CD4-positive, alpha-beta T cell treated with Interleukin-17A for 1 hour (primary cell): Measurements from ENCODE around the gene SARDH.

Source experiments
- DNase-seq: peaks from one replicate; pipeline ENCODE4 v3.0.0-alpha.2; 2020

SARDH gene, protein sequence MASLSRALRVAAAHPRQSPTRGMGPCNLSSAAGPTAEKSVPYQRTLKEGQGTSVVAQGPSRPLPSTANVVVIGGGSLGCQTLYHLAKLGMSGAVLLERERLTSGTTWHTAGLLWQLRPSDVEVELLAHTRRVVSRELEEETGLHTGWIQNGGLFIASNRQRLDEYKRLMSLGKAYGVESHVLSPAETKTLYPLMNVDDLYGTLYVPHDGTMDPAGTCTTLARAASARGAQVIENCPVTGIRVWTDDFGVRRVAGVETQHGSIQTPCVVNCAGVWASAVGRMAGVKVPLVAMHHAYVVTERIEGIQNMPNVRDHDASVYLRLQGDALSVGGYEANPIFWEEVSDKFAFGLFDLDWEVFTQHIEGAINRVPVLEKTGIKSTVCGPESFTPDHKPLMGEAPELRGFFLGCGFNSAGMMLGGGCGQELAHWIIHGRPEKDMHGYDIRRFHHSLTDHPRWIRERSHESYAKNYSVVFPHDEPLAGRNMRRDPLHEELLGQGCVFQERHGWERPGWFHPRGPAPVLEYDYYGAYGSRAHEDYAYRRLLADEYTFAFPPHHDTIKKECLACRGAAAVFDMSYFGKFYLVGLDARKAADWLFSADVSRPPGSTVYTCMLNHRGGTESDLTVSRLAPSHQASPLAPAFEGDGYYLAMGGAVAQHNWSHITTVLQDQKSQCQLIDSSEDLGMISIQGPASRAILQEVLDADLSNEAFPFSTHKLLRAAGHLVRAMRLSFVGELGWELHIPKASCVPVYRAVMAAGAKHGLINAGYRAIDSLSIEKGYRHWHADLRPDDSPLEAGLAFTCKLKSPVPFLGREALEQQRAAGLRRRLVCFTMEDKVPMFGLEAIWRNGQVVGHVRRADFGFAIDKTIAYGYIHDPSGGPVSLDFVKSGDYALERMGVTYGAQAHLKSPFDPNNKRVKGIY

DNA sequence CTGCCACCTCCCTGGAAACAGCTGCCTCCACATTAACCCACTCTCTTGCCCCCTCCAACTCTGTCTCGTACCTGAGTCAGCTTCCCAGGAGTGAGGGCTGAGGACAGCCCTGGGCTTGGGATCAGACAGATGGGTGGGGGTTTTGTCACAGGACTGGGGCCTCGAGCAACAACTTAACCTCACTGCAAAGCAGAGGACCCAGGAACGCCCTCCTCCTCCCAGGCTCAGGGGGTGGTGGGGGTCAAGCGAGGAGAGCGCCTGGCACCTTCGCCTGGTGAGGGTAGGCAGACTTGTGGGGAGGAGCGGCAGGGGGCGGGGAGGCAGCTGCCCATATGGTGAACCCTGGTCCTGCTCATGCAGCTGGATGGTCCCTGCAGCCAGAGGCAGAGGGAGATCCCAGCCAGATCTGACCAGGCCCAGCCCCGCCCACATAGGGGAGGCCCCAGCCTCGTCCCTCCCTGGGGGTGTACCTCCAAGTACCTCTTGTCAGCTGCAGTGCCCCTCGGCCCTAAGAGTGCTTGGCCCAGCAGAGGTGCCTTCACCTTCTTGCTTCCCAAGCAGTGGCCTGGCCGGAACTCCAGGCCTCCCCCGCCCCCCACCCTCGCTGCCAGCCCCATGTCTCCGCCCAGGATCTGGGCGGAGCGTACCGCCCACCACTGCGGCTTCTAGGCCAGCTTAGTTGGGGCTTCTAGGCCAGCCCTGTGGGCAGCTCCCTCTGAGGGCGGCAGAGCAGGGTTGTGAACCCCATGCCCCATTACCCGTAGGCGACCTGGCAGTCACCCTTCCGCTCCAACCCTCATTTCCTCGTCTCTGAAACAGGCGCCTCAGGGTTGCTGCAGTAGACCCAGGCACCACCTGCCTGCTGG lies at the start of gene SARDH:
Gene SARDH (minus strand): TSS at position 579 of the 866 bp plus-strand sequence. CDS start 4,179 bp downstream, outside the sequence.
- peak; percentile 35 for DNase-seq

DNA sequence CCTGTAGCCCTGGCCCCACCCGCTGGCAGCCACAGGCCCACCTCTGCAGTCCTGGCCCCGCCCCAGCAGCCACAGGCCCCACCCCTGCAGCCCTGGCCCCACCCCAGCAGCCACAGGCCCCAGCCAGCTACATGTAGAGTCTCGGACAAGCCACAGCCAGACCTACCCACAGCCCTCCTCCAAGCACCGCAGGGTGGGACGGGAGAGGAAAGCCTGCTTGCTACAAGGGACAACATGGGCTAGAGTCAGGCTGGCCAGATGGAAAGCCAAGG lies 49.5 kb upstream of the SARDH start:
- no peak for DNase-seq

DNA sequence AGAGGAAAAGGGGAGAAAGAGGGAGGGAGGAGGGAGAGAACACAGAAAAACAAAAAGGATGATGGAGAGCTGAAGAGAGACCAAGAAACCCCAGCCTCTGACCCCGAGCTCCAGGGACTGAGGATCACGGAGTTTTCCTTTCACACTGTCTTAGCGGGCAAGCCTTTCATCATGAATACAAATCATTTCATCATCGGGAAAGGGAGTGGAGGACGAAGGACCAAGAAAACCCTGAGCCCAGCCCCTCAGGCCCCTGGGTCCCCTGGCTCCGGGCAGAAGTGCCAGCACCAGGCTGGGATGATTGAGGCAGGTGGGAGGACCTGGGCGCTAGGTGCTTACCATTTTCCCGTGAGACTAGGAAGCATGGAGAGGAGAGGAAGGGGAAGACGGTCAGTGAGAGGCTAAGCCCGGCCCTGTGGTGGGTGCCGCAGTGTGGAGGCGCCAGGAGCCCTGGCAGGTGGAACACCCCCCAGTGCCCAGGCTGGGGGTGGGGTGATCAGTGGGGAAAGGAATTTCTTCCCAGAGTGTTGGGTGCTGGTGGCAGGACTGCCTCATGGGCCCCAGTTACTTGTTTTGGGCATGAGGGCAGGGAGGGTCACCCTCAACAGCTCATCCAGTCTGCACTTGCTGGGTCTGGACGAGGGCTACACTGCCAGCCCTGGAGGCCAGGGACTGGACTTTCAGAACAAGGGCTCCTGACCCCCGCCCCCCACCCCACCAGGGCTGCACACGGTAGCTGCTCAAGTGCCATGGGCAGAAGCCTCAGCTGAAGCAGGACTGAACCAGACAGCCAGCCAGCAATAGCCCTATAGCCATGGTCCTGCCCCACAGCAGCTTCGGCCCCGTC lies 49.0 kb upstream of the SARDH start:
- no peak for DNase-seq

DNA sequence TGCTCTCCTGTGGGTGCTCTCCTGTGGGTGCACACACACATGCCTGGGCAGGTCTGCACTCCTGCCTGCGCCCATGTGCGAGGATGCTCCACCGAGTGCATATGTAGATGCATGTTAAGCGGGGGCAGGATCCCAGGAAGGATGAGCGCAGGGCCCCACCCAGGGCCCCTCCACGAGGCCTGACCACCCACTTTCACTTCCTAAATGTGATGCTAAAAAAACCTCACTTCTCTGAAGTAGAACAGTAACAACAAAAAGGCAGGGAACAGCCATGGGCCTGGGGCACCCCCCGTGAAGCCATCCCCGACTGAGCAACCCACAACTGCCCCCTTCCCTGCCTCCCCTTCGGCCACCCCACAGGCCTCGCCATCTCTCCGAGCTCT lies 48.2 kb upstream of the SARDH start:
- no peak for DNase-seq

DNA sequence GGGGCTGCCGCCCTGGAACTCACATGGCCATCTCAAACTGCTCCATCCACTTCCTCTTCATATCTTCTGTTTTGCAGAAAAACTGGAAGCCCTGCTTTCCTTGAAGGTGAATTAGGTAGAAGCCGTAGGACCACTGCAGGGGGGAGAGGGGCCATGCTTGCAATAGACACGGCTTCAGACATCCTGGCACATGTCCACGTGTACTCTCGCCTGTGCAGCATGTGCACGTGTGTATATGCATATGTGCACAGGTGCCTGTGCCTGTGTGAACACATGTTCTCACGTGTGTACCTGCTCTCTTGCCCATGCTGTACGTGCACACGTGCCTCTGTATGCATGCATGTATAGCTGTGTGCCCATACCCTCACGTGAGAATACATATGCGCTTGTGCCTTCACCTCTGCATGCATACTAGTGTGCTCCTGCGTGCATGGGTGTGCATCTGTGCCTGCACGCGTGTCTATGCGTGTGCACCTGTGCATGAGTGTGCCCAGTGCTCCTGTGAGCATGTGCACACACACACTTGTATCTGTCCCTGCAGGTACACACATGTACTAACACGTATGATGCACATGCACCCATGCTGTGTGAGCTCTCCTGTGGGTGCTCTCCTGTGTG lies 47.7 kb upstream of the SARDH start:
- no peak for DNase-seq

DNA sequence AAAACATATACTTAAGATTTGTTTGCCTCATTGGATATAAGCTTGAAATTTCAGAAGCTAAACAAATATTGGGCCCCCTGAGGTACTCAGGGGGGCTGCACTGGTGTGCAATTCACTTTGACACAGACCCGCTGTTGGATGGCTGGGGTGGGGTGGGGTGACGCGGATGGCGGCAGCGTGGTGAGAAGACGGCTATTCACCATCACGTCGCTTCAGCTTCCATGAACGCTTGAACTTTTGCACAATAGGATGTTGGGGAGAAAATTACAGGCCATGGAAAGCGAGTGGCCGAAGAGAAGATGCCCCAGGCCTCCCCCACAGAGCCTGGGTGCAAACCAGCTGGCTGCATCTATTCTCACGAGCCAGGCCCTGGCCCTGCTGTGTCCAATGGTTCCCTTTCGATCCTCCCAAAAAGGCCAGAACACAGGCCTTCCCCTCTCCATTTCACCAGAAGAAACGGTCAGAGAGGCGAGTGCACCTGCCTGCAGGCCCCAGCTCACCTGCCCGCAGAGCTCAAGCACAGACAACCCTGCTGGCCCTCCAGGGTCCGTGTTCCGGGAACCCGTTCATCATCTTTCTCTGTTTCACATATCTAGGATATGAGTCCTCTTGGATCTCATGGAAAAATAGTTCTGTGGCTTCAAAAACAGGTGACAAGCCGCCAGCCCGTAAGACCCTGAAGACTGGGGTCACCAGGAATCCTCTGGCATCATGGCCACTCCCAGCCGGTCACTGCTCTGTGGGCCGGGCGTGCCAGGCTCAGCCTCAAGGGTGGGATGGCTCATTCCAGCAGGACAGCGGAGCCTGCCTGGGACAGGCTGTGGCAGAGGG lies 46.8 kb upstream of the SARDH start:
- DNase-seq: no peak

DNA sequence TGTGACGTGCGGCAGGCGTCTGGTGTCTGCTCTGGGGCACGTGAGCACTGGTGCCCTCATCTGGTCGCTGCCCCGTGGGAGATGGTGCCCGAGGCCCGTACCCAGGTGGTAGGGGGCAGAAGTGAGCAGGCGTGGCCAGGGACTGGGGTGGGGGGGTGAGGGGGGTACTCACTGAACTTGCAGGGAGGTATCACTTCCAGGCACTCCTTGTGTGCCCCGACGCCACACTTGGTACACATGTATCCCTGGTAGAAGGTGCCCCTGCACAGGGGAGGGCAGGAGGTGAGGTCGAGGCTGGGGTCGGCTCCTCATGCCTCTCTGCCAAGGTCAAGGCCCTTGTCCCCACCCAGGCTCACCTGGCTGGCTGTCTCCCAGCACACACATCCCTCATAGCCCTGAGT lies 45.2 kb upstream of the SARDH start:
- no peak for DNase-seq

DNA sequence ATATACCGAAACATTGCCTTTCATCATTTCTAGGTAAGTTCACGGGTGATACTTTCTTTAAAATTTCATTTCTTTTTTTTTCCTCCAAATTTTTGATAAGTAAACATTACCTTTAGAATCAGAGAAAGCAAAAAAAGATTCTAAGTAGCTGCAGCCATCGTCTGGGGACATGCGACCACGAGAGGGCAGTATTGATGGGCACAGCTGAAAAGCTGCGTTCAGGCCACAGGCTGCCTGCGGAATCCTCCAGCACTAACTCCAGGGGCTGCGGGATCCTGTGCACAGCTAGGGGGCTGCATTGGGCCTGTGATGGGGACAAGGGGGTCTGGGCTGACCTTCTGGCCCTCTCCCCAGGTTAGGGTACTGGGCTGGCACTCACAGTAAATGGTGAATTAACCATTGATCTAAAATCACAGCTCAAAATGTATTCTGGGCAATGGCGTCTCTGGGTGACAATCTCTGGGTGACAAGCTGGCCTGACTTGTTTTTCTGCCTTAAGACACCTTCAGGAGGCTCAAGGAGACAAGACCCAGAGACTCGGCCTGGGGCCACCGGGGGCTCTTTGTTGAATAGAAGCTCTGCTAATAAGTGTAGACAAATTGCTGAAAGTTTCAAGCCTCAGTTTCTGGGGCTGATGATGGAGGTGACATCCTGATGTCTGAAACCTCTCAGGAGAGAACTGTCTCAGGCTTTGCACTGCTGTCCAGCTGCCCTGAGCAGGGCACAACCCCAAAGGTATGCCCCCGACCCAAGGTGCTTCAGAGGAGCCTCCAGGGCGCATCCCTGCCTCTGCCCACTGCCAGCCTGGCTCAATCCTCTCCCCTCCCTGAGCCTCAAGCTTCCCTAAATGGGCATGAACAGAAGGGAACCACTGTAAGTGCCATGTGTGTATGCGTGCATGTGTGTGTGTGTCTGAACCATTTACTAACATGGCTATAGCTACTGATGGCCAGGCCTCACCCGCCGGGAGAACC lies 44.3 kb upstream of the SARDH start:
- DNase-seq: peak; percentile 57

DNA sequence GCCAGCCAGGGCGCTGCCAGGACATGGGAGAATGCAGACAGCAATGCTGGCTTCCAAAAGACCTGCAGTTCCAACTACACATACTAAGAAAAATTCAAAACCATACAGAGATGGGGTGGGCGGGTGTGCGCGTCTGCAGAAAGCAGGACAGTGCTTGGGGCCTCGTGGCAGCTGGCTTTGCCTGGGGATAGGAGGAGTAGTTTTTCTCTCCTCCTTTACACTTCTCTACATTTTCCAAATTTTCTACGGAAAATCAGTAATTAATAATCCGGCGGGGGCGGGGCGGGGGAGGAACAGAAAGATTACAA lies 43.6 kb upstream of the SARDH start:
- no peak for DNase-seq

DNA sequence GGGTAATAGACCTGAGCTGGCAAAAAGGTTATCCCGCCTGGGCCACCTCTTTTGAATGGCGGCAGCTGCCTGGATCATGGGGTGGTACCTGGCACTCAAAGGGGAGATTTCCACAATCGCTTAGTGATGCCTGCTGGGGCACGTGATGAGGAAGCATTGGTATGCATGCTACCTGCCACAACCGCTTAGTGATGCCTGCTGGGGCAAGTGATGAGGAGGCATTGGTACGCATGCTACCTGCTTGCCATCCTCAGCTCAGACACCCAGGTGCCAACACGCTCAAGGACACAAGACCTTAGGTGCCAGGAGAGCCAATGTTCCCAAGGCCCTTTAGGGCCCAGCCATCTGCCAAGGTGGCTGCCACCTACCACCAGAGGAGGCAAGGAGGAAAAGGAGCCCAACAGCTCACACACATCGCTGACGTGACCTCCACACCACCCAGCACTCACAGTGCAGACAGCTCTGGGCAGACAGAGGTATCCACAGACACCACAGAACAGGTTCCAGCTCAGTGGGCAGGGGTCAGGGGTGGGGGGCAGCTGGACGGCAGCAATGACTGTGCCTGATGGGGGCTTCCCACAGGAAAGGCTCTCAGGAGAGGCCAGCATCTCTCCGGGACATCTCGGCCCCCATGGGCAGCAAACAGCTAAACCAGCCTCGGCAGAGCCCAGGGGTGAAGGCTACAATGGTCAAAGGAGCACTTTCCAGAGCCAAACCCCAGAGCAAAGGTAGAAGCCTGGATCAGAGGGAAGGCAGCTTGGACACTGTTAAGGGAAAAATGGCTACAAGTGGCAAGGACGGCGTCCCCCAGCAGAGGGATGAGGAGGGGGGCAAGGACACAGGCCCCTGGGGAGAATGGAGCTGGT lies 43.0 kb upstream of the SARDH start:
- no peak for DNase-seq

DNA sequence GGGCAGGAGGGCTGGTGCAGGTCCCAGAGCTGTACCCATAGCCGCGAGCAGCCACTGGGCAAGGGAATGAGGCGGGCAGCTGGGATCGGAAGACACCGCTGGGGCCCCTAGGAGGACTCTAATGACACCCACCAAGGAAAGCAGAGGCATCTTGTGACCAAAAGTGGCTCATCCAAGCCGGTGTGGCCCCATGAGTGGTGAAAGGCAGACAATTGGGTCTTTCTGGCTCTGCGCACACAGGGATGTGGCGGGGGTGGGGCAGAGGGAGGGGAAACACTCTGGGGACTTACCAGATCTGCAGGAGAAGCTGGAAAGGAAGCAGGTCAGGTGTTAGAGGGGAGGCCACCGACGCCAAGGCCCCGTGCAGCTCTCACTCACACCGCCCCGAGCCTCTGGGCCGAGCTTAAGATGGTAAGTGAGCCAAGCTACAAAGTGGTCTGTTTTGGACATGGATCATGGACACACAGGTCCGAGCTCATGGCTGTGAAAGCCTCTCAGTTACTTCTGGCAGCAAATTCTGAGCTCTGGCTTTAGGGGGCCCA lies 42.3 kb upstream of the SARDH start:
- no peak for DNase-seq

DNA sequence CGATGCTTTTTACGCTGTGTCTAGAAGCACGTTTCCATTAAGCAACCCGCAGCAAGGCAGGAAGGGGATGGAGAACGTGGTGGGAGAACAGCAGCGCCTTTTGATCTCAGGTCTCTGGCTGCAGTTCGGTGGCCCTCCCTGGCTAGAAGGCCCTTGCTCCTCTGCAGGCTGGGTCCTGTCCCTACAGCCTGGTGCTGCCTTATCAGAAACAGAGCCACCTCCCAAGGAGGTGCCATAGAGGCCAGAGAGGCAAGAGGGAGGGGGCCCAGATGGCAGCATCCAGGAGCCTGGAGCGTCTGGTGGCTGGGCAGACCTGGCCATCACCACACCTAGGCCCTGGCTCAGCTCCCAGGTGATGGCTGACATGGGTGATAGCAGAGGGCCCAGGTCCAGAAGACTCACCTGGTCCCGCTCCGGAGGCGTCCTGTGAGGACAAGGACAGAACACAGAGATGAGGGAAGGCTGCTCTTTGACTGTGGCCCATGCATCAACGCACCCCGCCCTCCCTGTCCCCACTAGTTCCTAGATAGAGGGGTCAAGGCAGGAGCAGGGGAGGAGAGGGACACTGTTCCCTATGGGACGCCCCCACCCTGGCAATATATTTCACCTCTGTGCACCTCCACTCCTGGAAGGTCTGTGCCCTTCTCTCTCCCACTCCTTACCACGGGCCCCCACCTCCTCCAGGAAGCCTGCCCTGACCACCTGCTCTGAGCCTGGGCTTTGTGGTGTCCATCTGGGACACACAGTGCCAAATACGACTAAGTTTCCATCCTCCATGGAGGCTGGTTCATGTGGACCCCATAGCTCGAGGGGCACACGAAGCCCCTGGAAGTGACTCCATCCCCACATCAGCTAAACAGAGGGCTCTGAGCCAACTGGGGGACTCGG lies 41.6 kb upstream of the SARDH start:
- DNase-seq: no peak

DNA sequence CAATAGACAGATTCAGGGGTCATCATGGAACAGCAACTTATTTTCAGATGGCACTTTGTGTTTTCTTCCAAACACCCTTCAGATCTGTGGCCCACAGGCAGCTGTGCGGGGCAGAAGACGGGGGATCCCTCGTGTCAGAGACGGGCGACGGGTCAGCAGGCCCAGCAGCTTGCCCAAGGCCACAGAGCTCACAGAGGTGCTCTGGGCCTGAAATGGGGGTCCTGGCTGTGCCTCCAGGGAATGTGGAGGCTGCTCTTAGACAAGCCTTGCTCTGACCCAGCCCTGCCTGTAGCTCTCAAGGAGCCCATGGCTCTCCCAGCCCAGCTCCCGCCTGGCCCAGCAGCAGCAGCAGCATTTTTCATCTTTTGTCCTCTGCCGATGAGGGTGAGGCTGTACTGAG lies 40.9 kb upstream of the SARDH start:
- no peak for DNase-seq

DNA sequence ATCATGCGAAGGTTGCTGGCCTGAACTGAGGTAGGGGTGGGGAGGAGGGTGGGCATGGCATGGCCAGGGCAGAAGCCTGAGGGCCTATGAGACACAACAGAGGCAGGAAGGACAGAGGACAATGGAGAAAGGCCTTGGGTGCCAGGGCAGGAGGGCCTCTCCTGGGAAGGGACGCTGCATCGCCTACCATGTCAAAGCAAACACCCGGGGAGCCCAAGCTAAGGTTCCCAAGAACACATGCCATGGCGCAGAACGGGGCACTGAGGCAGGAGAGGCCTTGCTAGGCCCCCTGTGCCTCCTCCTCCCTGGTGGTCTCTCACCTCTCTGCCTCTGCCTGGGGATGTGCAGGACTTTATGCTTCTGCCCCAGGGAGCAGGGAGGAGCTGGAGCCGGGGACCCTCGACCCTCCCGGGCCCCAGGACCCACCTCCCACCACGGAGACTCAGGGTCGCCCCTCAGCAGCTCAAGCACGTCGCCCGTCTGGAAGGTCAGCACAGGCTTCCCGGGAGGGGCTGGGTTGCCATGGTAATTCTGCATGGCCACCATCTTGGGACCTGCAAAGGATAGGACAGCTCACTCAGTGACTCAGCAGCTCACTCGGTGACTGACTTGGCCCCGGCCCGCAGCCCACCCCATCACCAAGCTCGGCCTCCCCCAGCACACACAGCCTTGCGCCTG lies 40.3 kb upstream of the SARDH start:
- DNase-seq: no peak

DNA sequence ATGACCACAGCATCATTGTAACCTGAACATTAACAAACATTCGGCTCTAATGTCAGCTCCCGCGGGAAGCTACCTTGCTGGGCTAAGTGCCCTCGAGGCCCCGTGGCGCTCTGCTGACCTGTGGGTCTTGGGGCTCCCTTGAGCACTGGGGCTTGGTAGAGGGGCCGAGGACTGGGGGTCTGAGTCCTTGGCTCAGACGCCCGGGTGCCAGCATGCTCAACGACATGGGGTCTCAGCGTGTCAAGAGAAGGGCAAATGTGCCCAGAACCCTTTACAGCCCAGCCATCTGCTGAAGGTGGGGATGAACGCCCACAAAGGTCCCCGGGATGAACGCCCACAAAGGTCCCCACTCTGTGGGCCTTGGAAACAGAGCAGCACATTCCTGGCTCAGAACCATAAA lies 39.7 kb upstream of the SARDH start:
- DNase-seq: no peak

DNA sequence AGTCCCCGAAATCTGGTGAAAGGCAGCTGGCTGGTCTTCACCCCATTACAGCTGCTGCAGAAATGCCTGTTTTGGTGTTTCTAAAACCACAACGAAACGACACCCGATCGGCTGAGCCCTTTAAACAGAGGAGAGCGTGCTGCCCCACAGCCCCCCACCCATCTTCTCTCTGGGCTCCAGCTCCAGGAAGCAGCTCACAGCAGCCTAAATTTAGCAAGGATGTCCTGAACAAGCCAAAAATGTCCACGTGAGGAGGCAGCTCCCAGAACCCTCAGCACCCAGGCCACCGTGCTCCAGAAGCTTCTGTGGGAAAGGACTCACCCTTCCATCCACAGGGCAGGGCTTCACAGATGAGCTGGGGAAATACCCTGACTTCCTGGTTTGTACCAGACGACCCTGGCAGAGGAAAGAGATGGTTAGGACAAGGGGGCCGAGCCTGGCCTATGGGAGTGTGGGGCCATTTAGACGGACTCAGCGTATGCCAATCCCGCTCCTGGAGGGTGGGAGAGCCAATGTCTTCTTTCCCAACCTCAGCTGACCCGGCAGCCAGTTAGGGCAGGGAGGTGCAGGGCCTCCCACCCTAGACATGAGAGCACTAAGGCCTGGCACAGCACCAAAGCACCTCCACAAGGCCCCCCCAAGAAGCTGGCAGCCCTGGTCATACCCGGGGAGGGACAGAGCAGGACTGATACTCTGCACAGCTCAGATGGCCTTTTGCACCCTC lies 39.1 kb upstream of the SARDH start:
- DNase-seq: no peak
